ENCODE results near the gene PRADC1. TPM values are rescaled to one million over a fixed set of nuclear protein-coding genes. Genes with fewer than 3 reads are reported as not detected.

Gene PRADC1
- total and polyA plus RNA-seq, 2 experiments from 2014 or later: 6.5 to 8.3 TPM

GRCh38 chr2:73246850-73247249 is 13.8 kb upstream of the PRADC1 start:
- H3K36me3 Mint-ChIP-seq (ENCODE audit: low read depth): peaks cover 93% of the 10 kb centered on the region
- no peaks in the 10 kb centered on the region for H3K9me3 Mint-ChIP-seq
- Histone ChIP-seq H3F3A (replicated peaks; ENCODE audit: low read depth) (0 out of 2 replicates have a peak, but pooled peaks cover 10% of the 10 kb centered on the region), H3K79me2 (replicated peaks; ENCODE audit: insufficient read depth) (peaks cover 10% of the 10 kb centered on the region), H3K9me2 (ENCODE audit: insufficient read depth) (no peaks in the 10 kb centered on the region), H3K4me1 (ENCODE audit: insufficient read depth) (no peaks in the 10 kb centered on the region), H3K4me2 (no peak overlapping the region), H3K4me3 (no peak overlapping the region), H3K27ac (ENCODE audit: low read depth) (no peak overlapping the region), H3K27me3 (ENCODE audit: insufficient read depth) (no peaks in the 10 kb centered on the region), H4K20me1 (replicated peaks; ENCODE audit: insufficient read depth) (peaks cover 64% of the 10 kb centered on the region), H2AFZ (no peak overlapping the region), H3K36me3 (ENCODE audit: insufficient read depth) (peaks cover 75% of the 10 kb centered on the region)
- no peaks in the 10 kb centered on the region for H3K4me1 Mint-ChIP-seq
- DNase-seq (ENCODE audit: low spot score) (no peak), ATAC-seq (no peak)
- H3K27me3 Mint-ChIP-seq (ENCODE audit: insufficient read depth, low read depth, poor library complexity): peaks cover 2% of the 10 kb centered on the region
- no peak for TF ChIP-seq STAT1 (IDR thresholded peaks at IDR 0.05; ENCODE audit: unreplicated experiment)
- TF ChIP-seq NANOG (IDR thresholded peaks at IDR 0.05; ENCODE audit: borderline replicate concordance): no peak
- no peak for TF ChIP-seq REST (IDR thresholded peaks at IDR 0.05; ENCODE audit: unreplicated experiment)
- H3K4me3 Mint-ChIP-seq: no peak overlapping the region
- H3K27ac Mint-ChIP-seq: 0 out of 2 replicates have a peak overlapping the region, but pooled peaks have one; percentile 10

- TF ChIP-seq ZNF331 (CRISPR knock-in tag; IDR thresholded peaks at IDR 0.05; ENCODE audit: low read depth) (no peak), POLR2AphosphoS5 (IDR thresholded peaks at IDR 0.05; ENCODE audit: low read depth) (no peak)
- H3F3A ChIP-seq (replicated peaks; ENCODE audit: low read depth): 0 out of 2 replicates have a peak, but pooled peaks cover 6% of the 10 kb centered on the region
- no peaks in the 10 kb centered on the region for H3K9me3 Mint-ChIP-seq
- no peaks in the 10 kb centered on the region for H3K4me1 ChIP-seq (ENCODE audit: insufficient read depth)
- H4K20me1 ChIP-seq (replicated peaks; ENCODE audit: insufficient read depth): peaks cover 74% of the 10 kb centered on the region
- DNase-seq (ENCODE audit: low spot score): no peak
- no peak overlapping the region for H3K4me3 ChIP-seq
- no peaks in the 10 kb centered on the region for H3K27me3 ChIP-seq (ENCODE audit: insufficient read depth)
- H3K36me3 ChIP-seq (ENCODE audit: insufficient read depth): peaks cover 88% of the 10 kb centered on the region
- no peak overlapping the region for H3K27ac Mint-ChIP-seq
- H3K27ac ChIP-seq (ENCODE audit: low read depth): no peak overlapping the region
- no peaks in the 10 kb centered on the region for H3K9me2 ChIP-seq (ENCODE audit: insufficient read depth)
- H3K4me3 Mint-ChIP-seq: no peak overlapping the region
- no peaks in the 10 kb centered on the region for H3K4me1 Mint-ChIP-seq
- H3K79me2 ChIP-seq (replicated peaks; ENCODE audit: insufficient read depth): peaks cover 33% of the 10 kb centered on the region
- H3K4me2 ChIP-seq: no peak overlapping the region
- H3K36me3 Mint-ChIP-seq (ENCODE audit: low read depth): peaks cover 91% of the 10 kb centered on the region
- no peak for ATAC-seq
- peaks cover 2% of the 10 kb centered on the region for H3K27me3 Mint-ChIP-seq (ENCODE audit: insufficient read depth, low read depth, poor library complexity)
- no peak overlapping the region for H2AFZ ChIP-seq
Observed at GRCh38 chr2:73244580-73244979, 11.5 kb upstream of the PRADC1 start.

- H3K9me2 ChIP-seq (ENCODE audit: insufficient read depth): no peaks in the 10 kb centered on the region
- no peak overlapping the region for H3K4me3 ChIP-seq
- no peak overlapping the region for H3K4me2 ChIP-seq
- H3F3A ChIP-seq (replicated peaks; ENCODE audit: low read depth): peaks cover 6% of the 10 kb centered on the region; the same call in 1 of the 2 replicates
- H3K36me3 Mint-ChIP-seq (ENCODE audit: low read depth): peaks cover 91% of the 10 kb centered on the region
- H3K4me3 Mint-ChIP-seq: no peak overlapping the region
- H2AFZ ChIP-seq: no peak overlapping the region
- peaks cover 75% of the 10 kb centered on the region for H4K20me1 ChIP-seq (replicated peaks; ENCODE audit: insufficient read depth)
- H3K27me3 Mint-ChIP-seq (ENCODE audit: insufficient read depth, low read depth, poor library complexity): peaks cover 2% of the 10 kb centered on the region
- no peaks in the 10 kb centered on the region for H3K9me3 Mint-ChIP-seq
- no peaks in the 10 kb centered on the region for H3K4me1 ChIP-seq (ENCODE audit: insufficient read depth)
- H3K27ac ChIP-seq (ENCODE audit: low read depth): no peak overlapping the region
- peaks cover 85% of the 10 kb centered on the region for H3K36me3 ChIP-seq (ENCODE audit: insufficient read depth)
- H3K4me1 Mint-ChIP-seq: no peaks in the 10 kb centered on the region; the same call in 1 of the 3 replicates
- ATAC-seq (no peak), DNase-seq (ENCODE audit: low spot score) (no peak)
- no peak overlapping the region for H3K27ac Mint-ChIP-seq
- peaks cover 38% of the 10 kb centered on the region for H3K79me2 ChIP-seq (replicated peaks; ENCODE audit: insufficient read depth)
- no peaks in the 10 kb centered on the region for H3K27me3 ChIP-seq (ENCODE audit: insufficient read depth)
- no peak for TF ChIP-seq ZNF462 (CRISPR knock-in tag; IDR thresholded peaks at IDR 0.05)
Observed at GRCh38 chr2:73243884-73244570, 11.0 kb upstream of the PRADC1 start.

Data from GM23338 (cell line).